ENCODE data around the gene PNLDC1.

- no peak for TF ChIP-seq EZH2 (IDR thresholded peaks at IDR 0.05; ENCODE audit: borderline replicate concordance, insufficient read depth, low read length, poor library complexity, severe bottlenecking)
- TF ChIP-seq CTCF (IDR thresholded peaks at IDR 0.05; ENCODE audit: poor library complexity, severe bottlenecking): no peak
- TF ChIP-seq POLR2AphosphoS5 (IDR thresholded peaks at IDR 0.05): no peak
- TF ChIP-seq EP300 (conservative IDR thresholded peaks at IDR 0.05; ENCODE audit: poor library complexity, severe bottlenecking): no peak
- TF ChIP-seq REST (IDR thresholded peaks at IDR 0.05; ENCODE audit: borderline replicate concordance): no peak
- TF ChIP-seq SMC3 (conservative IDR thresholded peaks at IDR 0.05; ENCODE audit: poor library complexity): no peak
Observed at GRCh38 chr6:159826004-159826403, 25.9 kb downstream of the PNLDC1 start.

Measured in neural cell (in vitro differentiated cells).